ENCODE data around the gene IL26.

GRCh38 chr12:68176257-68176656 lies 49.4 kb downstream of the IL26 start:
- no peak for TF ChIP-seq CTCF (IDR thresholded peaks at IDR 0.05)
- no peak for TF ChIP-seq POLR2A (IDR thresholded peaks at IDR 0.05)
- TF ChIP-seq EP300 (IDR thresholded peaks at IDR 0.05): no peak
